KOPT-K1 (cell line): Measurements from ENCODE around the gene ZPLD1.

Source experiments
- H3K27ac ChIP-seq: fragments of 200-600 bp; sonication (generic); 2 replicates; pipeline ENCODE4 v1.5.1; 2016; ENCODE audit warnings: antibody characterized with exemption, mild to moderate bottlenecking, low read depth, low read length; ENCODE audit not compliant: poor library complexity, severe bottlenecking
- H3K36me3 ChIP-seq: fragments of 200-600 bp; sonication (generic); 2 replicates; pipeline ENCODE4 v1.5.1; 2017; ENCODE audit warnings: antibody characterized with exemption, mild to moderate bottlenecking, low read length, moderate library complexity; ENCODE audit not compliant: insufficient read depth
- H3K9me3 ChIP-seq: fragments of 200-600 bp; sonication (generic); 2 replicates; pipeline ENCODE4 v1.5.1; 2017; ENCODE audit warnings: antibody characterized with exemption, low read length, mild to moderate bottlenecking; ENCODE audit not compliant: insufficient read depth, poor library complexity, severe bottlenecking

The ZPLD1 gene

GRCh38 chr3:102449341-102449740 lies 14.5 kb downstream of the ZPLD1 start:
- Histone ChIP-seq H3K9me3 (no peaks in the 10 kb centered on the region), H3K36me3 (no peaks in the 10 kb centered on the region), H3K27ac (no peak overlapping the region)

GRCh38 chr3:102449930-102450329 lies 15.1 kb downstream of the ZPLD1 start:
- no peak overlapping the region for H3K27ac ChIP-seq
- H3K36me3 ChIP-seq: no peaks in the 10 kb centered on the region

GRCh38 chr3:102450976-102451375 lies 16.2 kb downstream of the ZPLD1 start:
- Histone ChIP-seq H3K9me3 (no peaks in the 10 kb centered on the region), H3K27ac (no peak overlapping the region), H3K36me3 (no peaks in the 10 kb centered on the region)

More at GRCh38 chr3:102449930-102450329, 15.1 kb downstream of the ZPLD1 start:
- no peaks in the 10 kb centered on the region for H3K9me3 ChIP-seq

GRCh38 chr3:102451543-102451942 lies 16.7 kb downstream of the ZPLD1 start:
- Histone ChIP-seq H3K36me3 (no peaks in the 10 kb centered on the region), H3K27ac (no peak overlapping the region), H3K9me3 (no peaks in the 10 kb centered on the region)

GRCh38 chr3:102454181-102454580 lies 19.4 kb downstream of the ZPLD1 start:
- no peaks in the 10 kb centered on the region for H3K36me3 ChIP-seq
- no peaks in the 10 kb centered on the region for H3K9me3 ChIP-seq
- no peak overlapping the region for H3K27ac ChIP-seq

GRCh38 chr3:102457644-102458043 lies 22.8 kb downstream of the ZPLD1 start:
- no peaks in the 10 kb centered on the region for H3K36me3 ChIP-seq
- no peak overlapping the region for H3K27ac ChIP-seq
- no peaks in the 10 kb centered on the region for H3K9me3 ChIP-seq

- Histone ChIP-seq H3K36me3 (no peaks in the 10 kb centered on the region), H3K27ac (no peak overlapping the region), H3K9me3 (no peaks in the 10 kb centered on the region)
Measured at GRCh38 chr3:102460579-102460978, 25.8 kb downstream of the ZPLD1 start.

- H3K36me3 ChIP-seq: no peaks in the 10 kb centered on the region
- no peak overlapping the region for H3K27ac ChIP-seq
Measured at GRCh38 chr3:102464261-102464660, 29.4 kb downstream of the ZPLD1 start.

GRCh38 chr3:102466001-102466400 lies 31.2 kb downstream of the ZPLD1 start:
- Histone ChIP-seq H3K9me3 (no peaks in the 10 kb centered on the region), H3K36me3 (no peaks in the 10 kb centered on the region), H3K27ac (no peak overlapping the region)

More at GRCh38 chr3:102464261-102464660, 29.4 kb downstream of the ZPLD1 start:
- H3K9me3 ChIP-seq: no peaks in the 10 kb centered on the region

- Histone ChIP-seq H3K9me3 (no peaks in the 10 kb centered on the region), H3K27ac (no peak overlapping the region), H3K36me3 (no peaks in the 10 kb centered on the region)
Measured at GRCh38 chr3:102470066-102470465, 35.3 kb downstream of the ZPLD1 start.

- Histone ChIP-seq H3K36me3 (no peaks in the 10 kb centered on the region), H3K27ac (no peak overlapping the region), H3K9me3 (no peaks in the 10 kb centered on the region)
Measured at GRCh38 chr3:102471001-102471400, 36.2 kb downstream of the ZPLD1 start.

GRCh38 chr3:102471491-102471890 lies 36.7 kb downstream of the ZPLD1 start:
- no peak overlapping the region for H3K27ac ChIP-seq
- H3K36me3 ChIP-seq: no peaks in the 10 kb centered on the region
- no peaks in the 10 kb centered on the region for H3K9me3 ChIP-seq

GRCh38 chr3:102473648-102474047 lies 38.8 kb downstream of the ZPLD1 start:
- no peaks in the 10 kb centered on the region for H3K9me3 ChIP-seq
- no peak overlapping the region for H3K27ac ChIP-seq
- no peaks in the 10 kb centered on the region for H3K36me3 ChIP-seq

- H3K27ac ChIP-seq: no peak overlapping the region
- no peaks in the 10 kb centered on the region for H3K9me3 ChIP-seq
- no peaks in the 10 kb centered on the region for H3K36me3 ChIP-seq
Measured at GRCh38 chr3:102474207-102474606, 39.4 kb downstream of the ZPLD1 start.

GRCh38 chr3:102476198-102476597 lies 41.4 kb downstream of the ZPLD1 start:
- Histone ChIP-seq H3K9me3 (no peaks in the 10 kb centered on the region), H3K36me3 (no peaks in the 10 kb centered on the region), H3K27ac (no peak overlapping the region)

GRCh38 chr3:102478160-102478559 lies 43.3 kb downstream of the ZPLD1 start:
- H3K27ac ChIP-seq: no peak overlapping the region
- no peaks in the 10 kb centered on the region for H3K36me3 ChIP-seq
- no peaks in the 10 kb centered on the region for H3K9me3 ChIP-seq

GRCh38 chr3:102480139-102480538 lies 45.3 kb downstream of the ZPLD1 start:
- Histone ChIP-seq H3K36me3 (no peaks in the 10 kb centered on the region), H3K27ac (no peak overlapping the region), H3K9me3 (no peaks in the 10 kb centered on the region)
